SKM-1 treated with dmso at 0.1 percent for 144 hours (cell line): ENCODE measurements around the gene CFAP90.
A peak's percentile ranks its signal among the peaks of the same experiment; 100 is the strongest.

Source experiments
- DNase-seq: peaks from one replicate; lab custom pipeline; 2025; ENCODE audit not compliant: unreplicated experiment; lab: John Stamatoyannopoulos, UW

Gene CFAP90

DNA sequence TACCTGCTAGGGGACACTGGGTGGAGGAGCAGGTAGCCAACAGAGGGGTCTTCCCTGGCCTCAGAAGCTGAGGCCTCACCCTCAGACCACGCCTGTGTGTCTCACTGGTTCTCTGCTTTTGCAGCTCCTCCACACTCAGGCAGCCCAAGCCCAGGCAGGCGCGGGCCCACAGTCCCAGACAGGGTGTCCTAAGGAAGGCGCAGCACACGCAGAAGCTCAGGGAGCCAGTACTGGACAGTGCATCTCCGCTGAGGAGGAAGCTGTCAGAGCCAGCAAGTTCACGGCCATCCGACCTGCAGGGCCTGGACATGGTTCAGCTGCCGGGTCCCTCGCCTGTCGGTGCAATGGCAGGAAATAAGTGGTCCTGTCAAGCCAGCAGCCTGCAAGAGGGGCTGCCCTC is 25.3 kb downstream of the CFAP90 start:
- DNase-seq: no peak

DNA sequence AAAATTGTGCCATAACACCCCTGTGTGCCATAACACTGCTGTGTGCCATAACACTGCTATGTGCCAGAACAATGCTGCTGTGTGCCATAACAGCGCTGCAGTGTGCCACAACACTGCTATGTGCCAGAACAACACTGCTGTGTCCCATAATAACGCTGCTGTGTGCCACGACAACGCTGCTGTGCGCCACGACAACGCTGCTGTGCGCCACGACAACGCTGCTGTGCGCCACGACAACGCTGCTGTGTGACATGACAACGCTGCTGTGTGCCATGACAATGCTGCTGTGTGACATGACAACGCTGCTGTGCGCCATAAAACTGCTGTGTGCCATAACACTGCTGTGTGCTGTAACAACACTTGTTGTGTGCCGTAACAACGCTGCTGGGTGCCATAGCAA is 25.9 kb downstream of the CFAP90 start:
- DNase-seq: no peak

- DNase-seq: no peak
These were observed 27.3 kb downstream of the CFAP90 start for GRCh38 chr5:7823594-7823993.

DNA sequence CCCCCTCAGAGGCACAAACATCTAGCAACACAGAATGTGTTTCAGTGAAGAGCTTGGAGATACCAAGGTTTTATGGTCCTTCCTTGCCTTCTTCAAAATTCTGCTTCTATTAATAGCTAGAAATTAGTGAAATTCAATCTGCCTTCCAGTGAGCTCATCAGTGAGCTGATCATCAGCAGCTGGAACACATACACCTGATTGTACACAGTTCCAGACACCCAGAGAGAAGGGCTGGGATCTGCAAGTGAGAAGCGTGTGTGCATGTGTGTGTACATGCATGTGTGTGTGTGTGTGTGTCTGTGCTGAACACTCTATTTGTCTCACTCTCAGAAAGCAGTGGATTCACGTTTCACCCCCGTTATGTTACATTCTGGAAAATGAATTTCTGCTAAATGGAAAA is 28.5 kb downstream of the CFAP90 start:
- DNase-seq: no peak

GRCh38 chr5:7816535-7816901 is 34.4 kb downstream of the CFAP90 start:
- no peak for DNase-seq

- peak; percentile 66 for DNase-seq
These were observed 34.9 kb downstream of the CFAP90 start for GRCh38 chr5:7815892-7816534.

- no peak for DNase-seq
These were observed 36.1 kb downstream of the CFAP90 start for GRCh38 chr5:7814816-7815215.

DNA sequence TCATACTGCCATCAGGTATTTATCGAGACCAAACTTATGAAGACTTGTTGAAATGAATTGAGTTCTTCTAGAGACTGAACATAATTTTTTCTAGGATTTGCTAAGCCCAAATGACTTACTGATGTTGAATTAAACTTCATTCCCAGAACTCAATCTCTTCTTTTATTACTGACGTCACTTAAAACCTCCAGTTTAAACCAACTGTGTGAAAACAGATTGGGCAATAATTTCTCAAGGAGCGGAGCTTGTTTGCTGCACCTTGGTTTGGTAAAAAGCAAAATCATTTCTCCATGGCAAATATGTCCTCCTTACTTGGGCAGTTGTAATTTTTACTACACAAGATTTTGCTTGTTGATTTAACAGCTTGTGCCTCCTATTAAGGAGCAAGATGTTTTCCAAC is 37.4 kb downstream of the CFAP90 start:
- DNase-seq: no peak

GRCh38 chr5:7813007-7813406 is 37.9 kb downstream of the CFAP90 start:
- no peak for DNase-seq

- no peak for DNase-seq
These were observed 39.2 kb downstream of the CFAP90 start for GRCh38 chr5:7811715-7812114.

DNA sequence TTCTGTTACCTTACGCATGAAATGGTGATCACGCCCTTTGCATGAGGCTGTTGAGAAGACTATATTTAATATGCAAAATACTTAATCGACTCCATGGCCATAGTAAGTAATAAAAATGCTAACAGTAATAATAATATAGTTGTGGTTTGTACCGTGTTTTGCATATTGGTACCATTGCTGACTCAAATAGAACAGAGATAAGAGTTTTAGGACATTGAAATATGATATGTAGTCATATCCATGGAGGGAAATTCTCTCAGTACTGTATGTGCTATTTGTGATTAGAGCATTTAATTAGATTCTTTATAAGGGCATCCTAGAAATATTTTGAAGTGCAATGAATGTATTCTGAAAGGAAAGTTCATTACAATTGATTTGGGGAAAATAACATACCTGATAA is 41.9 kb downstream of the CFAP90 start:
- DNase-seq: no peak

GRCh38 chr5:7805379-7805778 is 45.6 kb downstream of the CFAP90 start:
- peak; percentile 19 for DNase-seq

GRCh38 chr5:7803937-7804336 is 47.0 kb downstream of the CFAP90 start:
- DNase-seq: no peak

DNA sequence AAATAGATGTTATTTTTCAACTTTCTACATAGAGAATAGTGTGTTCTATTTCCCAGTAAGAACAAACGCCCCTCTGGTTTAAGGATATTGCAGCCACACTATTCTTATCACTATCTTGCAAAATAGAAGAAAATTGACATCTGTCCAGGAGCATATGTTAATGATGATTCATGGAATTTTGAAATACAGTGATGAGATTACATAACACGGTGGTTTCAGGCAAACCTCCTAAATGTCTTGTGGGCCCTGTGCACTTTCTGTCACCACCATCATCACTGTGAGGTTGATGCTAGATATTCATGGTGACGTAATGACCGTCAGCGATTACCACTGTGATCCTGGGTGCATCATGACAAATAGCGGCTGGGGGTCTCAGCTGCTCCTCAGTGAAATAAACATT is 48.1 kb downstream of the CFAP90 start:
- DNase-seq: peak; percentile 41

- no peak for DNase-seq
These were observed 48.9 kb downstream of the CFAP90 start for GRCh38 chr5:7801891-7802614.

DNA sequence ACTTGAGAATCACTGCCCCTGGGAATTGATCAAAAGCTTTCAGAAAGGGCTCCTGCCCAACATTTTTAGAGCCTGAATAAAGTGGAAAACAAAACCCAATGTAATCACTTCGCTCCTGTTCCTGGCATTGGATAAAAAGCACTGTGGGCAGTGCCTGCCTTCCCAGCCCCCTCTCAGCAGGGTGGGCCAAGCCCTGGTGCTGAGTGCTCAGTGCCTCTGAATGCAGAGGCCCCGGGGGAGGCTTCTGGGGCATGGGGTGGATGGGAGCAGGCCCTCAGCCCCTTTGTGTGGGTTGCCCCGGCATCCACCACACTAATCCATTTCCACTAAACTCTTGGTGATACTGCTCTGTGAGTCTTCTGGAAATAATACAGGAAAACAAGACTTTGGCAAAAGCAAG is 55.6 kb downstream of the CFAP90 start:
- no peak for DNase-seq

- DNase-seq: no peak
These were observed 56.1 kb downstream of the CFAP90 start for GRCh38 chr5:7794823-7795222.

DNA sequence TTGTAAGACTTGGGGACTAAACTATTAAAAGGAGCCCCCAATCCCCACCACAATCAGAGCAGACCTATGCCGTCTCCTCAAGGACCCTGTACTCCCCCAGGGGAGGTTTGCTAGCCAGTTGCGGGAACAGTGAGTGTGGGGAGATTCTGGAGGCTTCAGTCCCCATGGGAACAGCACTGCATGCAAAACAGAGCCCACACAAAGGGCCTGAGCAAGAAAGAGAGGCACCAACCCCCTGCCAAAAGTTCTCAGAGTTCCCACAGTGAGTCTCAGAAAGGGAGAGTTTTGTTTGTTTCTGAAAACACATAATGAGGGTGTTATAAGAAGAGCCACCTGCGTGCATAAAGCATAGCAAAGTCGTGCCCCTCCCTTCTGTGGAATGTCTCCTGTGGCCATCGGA is 56.6 kb downstream of the CFAP90 start:
- DNase-seq: no peak

GRCh38 chr5:7793895-7794294 is 57.0 kb downstream of the CFAP90 start:
- no peak for DNase-seq

DNA sequence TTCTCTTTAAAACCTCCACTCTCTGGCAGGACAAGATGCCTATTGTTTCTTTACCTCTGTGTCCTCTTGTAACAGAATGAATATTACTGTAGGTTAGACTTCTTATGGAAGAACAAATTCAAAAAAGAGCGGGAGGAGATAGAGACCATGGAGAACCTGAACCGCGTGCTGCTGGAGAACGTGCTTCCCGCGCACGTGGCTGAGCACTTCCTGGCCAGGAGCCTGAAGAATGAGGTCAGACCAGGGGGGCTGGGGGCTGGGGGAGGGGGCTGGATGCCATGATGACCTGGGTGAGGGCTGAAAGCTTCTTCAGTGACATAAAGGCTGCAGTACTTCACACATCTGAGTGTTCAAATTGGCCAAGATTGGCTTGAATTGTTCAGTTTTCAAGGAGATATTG is 61.4 kb downstream of the CFAP90 start:
- DNase-seq: no peak

- DNase-seq: no peak
These were observed 63.2 kb downstream of the CFAP90 start for GRCh38 chr5:7787770-7788169.

- DNase-seq: no peak
These were observed 66.1 kb downstream of the CFAP90 start for GRCh38 chr5:7784683-7785380.
